Endodermal cell (in vitro differentiated cells): ENCODE data around the gene STEAP1B. TPM values are rescaled to one million over a fixed set of nuclear protein-coding genes. Genes with fewer than 3 reads are reported as not detected.
"Not testable (repeated sequence)": the region's sequence is repeated elsewhere in the genome, so short reads cannot be mapped to it uniquely, and the experiment has no call there.

Experiments
- DNase-seq: peaks from one replicate; pipeline ENCODE4 v3.0.0-alpha.2; 2017
- H3K27ac ChIP-seq: 2 replicates; pipeline ENCODE4 v1.5.1; 2013; ENCODE audit warnings: mild to moderate bottlenecking, low read depth, low read length, moderate library complexity
- H3K27me3 ChIP-seq: 2 replicates; pipeline ENCODE4 v1.6.1; 2013; ENCODE audit warnings: mild to moderate bottlenecking, low read length, moderate library complexity; ENCODE audit not compliant: insufficient read depth, control insufficient read depth, poor library complexity, severe bottlenecking
- H3K36me3 ChIP-seq: 2 replicates; pipeline ENCODE4 v1.7.0; 2013; ENCODE audit warnings: mild to moderate bottlenecking, low read length, moderate library complexity; ENCODE audit not compliant: control insufficient read depth, insufficient read depth
- H3K4me1 ChIP-seq: one replicate; pipeline ENCODE4 v1.7.0; 2013; ENCODE audit warnings: low read length; ENCODE audit not compliant: control insufficient read depth, insufficient read depth
- H3K4me3 ChIP-seq: 2 replicates; pipeline ENCODE4 v1.5.1; 2013; ENCODE audit warnings: mild to moderate bottlenecking, low read length, moderate library complexity
- H3K9ac ChIP-seq: 2 replicates; pipeline ENCODE4 v1.6.1; 2013; ENCODE audit warnings: mild to moderate bottlenecking, low read length, moderate library complexity; ENCODE audit not compliant: poor library complexity, severe bottlenecking; ENCODE audit errors: extremely low read depth
- H3K9me3 ChIP-seq: 2 replicates; pipeline ENCODE4 v1.6.1; 2013; ENCODE audit warnings: mild to moderate bottlenecking, low read length, moderate library complexity; ENCODE audit not compliant: control insufficient read depth
- H3K27ac Mint-ChIP-seq: 2 replicates; pipeline ENCODE4 v1.8.0; 2020; ENCODE audit warnings: mixed read lengths
- H3K27me3 Mint-ChIP-seq: 2 replicates; pipeline ENCODE4 v1.8.0; 2021; ENCODE audit warnings: mild to moderate bottlenecking, mixed read lengths; ENCODE audit not compliant: insufficient read depth
- H3K36me3 Mint-ChIP-seq: 2 replicates; pipeline ENCODE4 v1.8.0; 2020; ENCODE audit warnings: low read depth, mixed read lengths
- H3K4me1 Mint-ChIP-seq: 2 replicates; pipeline ENCODE4 v1.8.0; 2020; ENCODE audit warnings: mixed read lengths
- H3K4me3 Mint-ChIP-seq: 2 replicates; pipeline ENCODE4 v1.8.0; 2020; ENCODE audit warnings: mild to moderate bottlenecking, moderate library complexity, mixed read lengths
- H3K9me3 Mint-ChIP-seq: 2 replicates; pipeline ENCODE4 v1.8.0; 2020; ENCODE audit warnings: mild to moderate bottlenecking, mixed read lengths
- WGBS, 2 experiments: methylation state at CpG; one replicate each; pipeline versions ENCODE4 v1.1.5 to v1.1.7; 2013; ENCODE audit warnings: missing lambda C conversion rate in 2 of 2, mixed read lengths in 1 of 2; ENCODE audit not compliant: insufficient coverage in 1 of 2, insufficient read length in 1 of 2; 5-methylcytosine and 5-hydroxymethylcytosine counted together
- total RNA-seq, 2 donors: library from RNA; stranded (reverse); fragmentation: NEBNext Ultra II Directional in 1 of 2; extraction: Animal tissue kit (Norgen Biotek cat#: 25700) in 1 of 2; gene quantifications; 2 replicates in 1 of 2; 3 replicates in 1 of 2; pipeline ENCODE4 v1.2.1, GENCODE V29; 2021
- TF ChIP-seq, protein P1 (sequence below): fragments of 200-600 bp; sonication (generic); conservative IDR thresholded peaks from 2 replicates; pipeline ENCODE4 v1.5.0; 2021; ENCODE audit warnings: antibody characterized with exemption, mild to moderate bottlenecking

The STEAP1B gene
- total RNA-seq, 2 donors from 2014 or later = 30.5 to 54.2 TPM

GRCh38 chr7:22514963-22515362 is 15.0 kb upstream of the STEAP1B start:
- not testable (repeated sequence) for H3K4me3 Mint-ChIP-seq, H3K36me3 ChIP-seq, H3K4me1 ChIP-seq, H3K9ac ChIP-seq, H3K9me3 ChIP-seq, H3K27me3 Mint-ChIP-seq, H3K27me3 ChIP-seq, H3K4me3 ChIP-seq, H3K27ac Mint-ChIP-seq, H3K9me3 Mint-ChIP-seq, H3K4me1 Mint-ChIP-seq, H3K36me3 Mint-ChIP-seq, DNase-seq, H3K27ac ChIP-seq
- no CpG with 5 or more reads among the region's 1 CpG for WGBS, 2 experiments

DNA sequence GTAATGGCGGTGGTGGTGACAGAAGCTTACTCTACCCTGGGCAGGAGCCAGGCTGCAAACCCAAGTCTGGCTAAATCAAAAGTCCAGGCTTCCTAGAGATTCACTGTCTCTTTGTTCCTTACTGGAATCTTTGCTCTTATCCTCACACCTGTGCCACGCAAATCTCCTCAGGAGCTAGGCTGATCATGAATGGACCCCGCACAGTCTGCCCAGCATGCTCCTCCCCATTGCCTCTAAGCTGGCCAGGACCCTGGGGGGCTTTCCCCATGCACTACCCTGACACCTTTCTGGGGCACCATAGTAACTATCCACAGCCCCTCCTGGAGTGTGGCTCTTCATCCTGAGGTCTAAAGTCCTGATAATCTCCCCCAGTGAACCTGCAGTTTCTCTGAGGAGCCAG is 7.3 kb upstream of the STEAP1B start:
- H3K4me1 Mint-ChIP-seq, DNase-seq, H3K9ac ChIP-seq, H3K27me3 Mint-ChIP-seq, H3K27ac ChIP-seq, H3K4me3 ChIP-seq, H3K4me1 ChIP-seq, H3K4me3 Mint-ChIP-seq, H3K36me3 ChIP-seq, H3K36me3 Mint-ChIP-seq, H3K9me3 Mint-ChIP-seq, H3K27ac Mint-ChIP-seq, H3K27me3 ChIP-seq, H3K9me3 ChIP-seq: not testable (repeated sequence)
- 97% methylated on average over 3 of the region's 3 CpGs; no CpG with 5 or more reads in 1 of the 2 experiments for WGBS, 2 experiments

GRCh38 chr7:22506316-22507020 is 6.5 kb upstream of the STEAP1B start:
- not testable (repeated sequence) for H3K4me3 Mint-ChIP-seq, H3K9me3 Mint-ChIP-seq, H3K9me3 ChIP-seq, H3K4me1 ChIP-seq, H3K36me3 ChIP-seq, H3K27me3 Mint-ChIP-seq, H3K4me3 ChIP-seq, H3K9ac ChIP-seq, H3K27ac Mint-ChIP-seq, H3K4me1 Mint-ChIP-seq, H3K27me3 ChIP-seq, H3K36me3 Mint-ChIP-seq, H3K27ac ChIP-seq, DNase-seq
- 80% methylated on average over 8 of the region's 9 CpGs; no CpG with 5 or more reads in 1 of the 2 experiments for WGBS, 2 experiments

- H3K4me3 ChIP-seq, H3K4me3 Mint-ChIP-seq, H3K27ac Mint-ChIP-seq, H3K36me3 Mint-ChIP-seq, H3K36me3 ChIP-seq, H3K9ac ChIP-seq, H3K27me3 ChIP-seq, H3K4me1 Mint-ChIP-seq, H3K27me3 Mint-ChIP-seq, H3K4me1 ChIP-seq, H3K9me3 ChIP-seq, H3K9me3 Mint-ChIP-seq, H3K27ac ChIP-seq: not testable (repeated sequence)
- 53% methylated on average over 3 of the region's 3 CpGs; no CpG with 5 or more reads in 1 of the 2 experiments for whole genome bisulfite sequencing, 2 experiments
- peak; percentile 45 for DNase-seq
- TF ChIP-seq, protein P1, sequence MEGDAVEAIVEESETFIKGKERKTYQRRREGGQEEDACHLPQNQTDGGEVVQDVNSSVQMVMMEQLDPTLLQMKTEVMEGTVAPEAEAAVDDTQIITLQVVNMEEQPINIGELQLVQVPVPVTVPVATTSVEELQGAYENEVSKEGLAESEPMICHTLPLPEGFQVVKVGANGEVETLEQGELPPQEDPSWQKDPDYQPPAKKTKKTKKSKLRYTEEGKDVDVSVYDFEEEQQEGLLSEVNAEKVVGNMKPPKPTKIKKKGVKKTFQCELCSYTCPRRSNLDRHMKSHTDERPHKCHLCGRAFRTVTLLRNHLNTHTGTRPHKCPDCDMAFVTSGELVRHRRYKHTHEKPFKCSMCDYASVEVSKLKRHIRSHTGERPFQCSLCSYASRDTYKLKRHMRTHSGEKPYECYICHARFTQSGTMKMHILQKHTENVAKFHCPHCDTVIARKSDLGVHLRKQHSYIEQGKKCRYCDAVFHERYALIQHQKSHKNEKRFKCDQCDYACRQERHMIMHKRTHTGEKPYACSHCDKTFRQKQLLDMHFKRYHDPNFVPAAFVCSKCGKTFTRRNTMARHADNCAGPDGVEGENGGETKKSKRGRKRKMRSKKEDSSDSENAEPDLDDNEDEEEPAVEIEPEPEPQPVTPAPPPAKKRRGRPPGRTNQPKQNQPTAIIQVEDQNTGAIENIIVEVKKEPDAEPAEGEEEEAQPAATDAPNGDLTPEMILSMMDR = peak; percentile 77
Measured at GRCh38 chr7:22504519-22504918, 4.5 kb upstream of the STEAP1B start.

DNA sequence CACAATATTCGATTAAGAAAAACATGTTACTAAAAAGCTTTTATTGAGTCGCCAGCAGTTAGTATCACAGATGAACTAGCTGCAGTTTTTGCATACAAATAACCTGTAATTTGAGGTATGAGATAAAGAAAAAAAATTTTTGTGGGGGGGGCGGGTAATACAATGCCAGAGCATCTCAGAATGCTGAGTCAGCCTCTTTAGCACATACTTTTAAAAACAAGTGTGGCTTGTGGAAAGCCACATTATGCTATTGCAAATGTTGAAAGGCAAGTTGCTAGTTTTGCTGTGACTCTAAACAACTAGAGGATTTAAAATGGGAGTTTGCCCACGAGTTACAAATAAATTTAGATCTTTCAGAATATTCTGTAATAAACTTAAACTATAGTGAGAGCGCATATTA is 2.1 kb upstream of the STEAP1B start:
- not testable (repeated sequence) for H3K9ac ChIP-seq, H3K27ac ChIP-seq, H3K27me3 ChIP-seq, H3K36me3 ChIP-seq, H3K27ac Mint-ChIP-seq, H3K4me3 ChIP-seq, DNase-seq, H3K36me3 Mint-ChIP-seq, H3K4me1 ChIP-seq, H3K9me3 ChIP-seq, H3K4me3 Mint-ChIP-seq, H3K27me3 Mint-ChIP-seq, H3K9me3 Mint-ChIP-seq
- H3K4me1 Mint-ChIP-seq = peaks cover 14% of the 10 kb centered on the region
- WGBS, 2 experiments = 75 to 80% methylated on average over 1 to 4 of the region's 5 CpGs
